ENCODE data around the gene GLT1D1. TPM values are rescaled to one million over a fixed set of nuclear protein-coding genes. Genes with fewer than 3 reads are reported as not detected.

GLT1D1 gene
- total RNA-seq, 2 donors from 2014 or later, result 0.07 to 0.60 TPM

DNA sequence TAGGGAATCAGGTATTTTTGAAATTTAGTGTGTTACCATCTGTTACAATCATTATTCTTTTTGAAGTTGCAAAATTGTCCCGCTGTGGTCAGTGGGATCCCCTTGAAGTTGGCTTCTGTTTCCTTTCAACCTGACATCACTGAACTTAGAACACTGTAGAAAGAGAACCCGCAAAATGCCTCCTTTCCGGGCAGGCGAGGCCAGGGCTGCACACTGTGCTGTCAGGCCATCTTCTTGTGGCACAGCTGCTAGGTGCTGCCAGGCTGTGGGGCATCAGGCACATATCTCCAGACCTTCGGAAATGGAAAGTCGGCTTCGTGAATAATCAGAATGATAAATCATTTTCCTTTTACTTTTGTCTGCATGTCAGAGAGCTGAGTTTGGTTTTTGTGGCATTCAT lies 103.5 kb downstream of the GLT1D1 start:
- no peak overlapping the region for H3K27ac Mint-ChIP-seq
- peaks cover 0 to 6% of the 10 kb centered on the region in 2 donors for H3K36me3 Mint-ChIP-seq
- H3K9me3 Mint-ChIP-seq, result peaks cover 4 to 11% of the 10 kb centered on the region in 2 donors
- DNase-seq (ENCODE audit: low spot score in 2 of 2) (peak in 1 of 2 donors; percentile 37), ATAC-seq (no peak)

DNA sequence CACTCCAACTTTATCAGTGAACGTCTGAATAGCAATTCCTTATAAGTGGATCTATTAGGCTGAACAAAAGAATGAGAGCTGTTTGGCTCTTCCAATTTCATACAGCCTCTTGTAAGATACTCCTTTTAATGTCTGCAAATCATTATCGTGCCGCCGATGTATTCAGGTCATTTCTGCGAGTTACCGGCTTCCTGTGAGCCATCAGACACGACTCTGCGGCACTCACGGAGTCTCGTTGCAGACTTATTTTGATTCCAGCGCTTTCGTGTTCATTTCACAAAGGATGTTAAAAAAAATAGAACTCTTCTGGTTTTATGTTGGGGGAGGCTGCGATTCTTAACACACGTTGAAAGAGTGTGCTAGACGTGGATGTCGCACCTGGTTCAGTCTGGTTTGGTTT lies 106.6 kb downstream of the GLT1D1 start:
- no peak for ATAC-seq
- Mint-ChIP-seq H3K27ac (no peak overlapping the region), H3K9me3 (peaks cover 8 to 10% of the 10 kb centered on the region in 2 donors), H3K36me3 (peaks cover 0 to 12% of the 10 kb centered on the region in 2 donors)
- no peak for DNase-seq (ENCODE audit: low spot score in 2 of 2)

- no peak for ATAC-seq
- H3K27ac Mint-ChIP-seq, result no peak overlapping the region
- peaks cover 8 to 10% of the 10 kb centered on the region in 2 donors for H3K9me3 Mint-ChIP-seq
- DNase-seq (ENCODE audit: low spot score in 2 of 2), result no peak
- H3K36me3 Mint-ChIP-seq, result peaks cover 0 to 6% of the 10 kb centered on the region in 2 donors
Observed at GRCh38 chr12:128961308-128961902, 108.1 kb downstream of the GLT1D1 start.

- peaks cover 0 to 6% of the 10 kb centered on the region in 2 donors for H3K36me3 Mint-ChIP-seq
- peaks cover 8 to 10% of the 10 kb centered on the region in 2 donors for H3K9me3 Mint-ChIP-seq
- no peak overlapping the region for H3K27ac Mint-ChIP-seq
- ATAC-seq (no peak), DNase-seq (ENCODE audit: low spot score in 2 of 2) (peak in 1 of 2 donors; percentile 9)
Observed at GRCh38 chr12:128961957-128962356, 108.7 kb downstream of the GLT1D1 start.

DNA sequence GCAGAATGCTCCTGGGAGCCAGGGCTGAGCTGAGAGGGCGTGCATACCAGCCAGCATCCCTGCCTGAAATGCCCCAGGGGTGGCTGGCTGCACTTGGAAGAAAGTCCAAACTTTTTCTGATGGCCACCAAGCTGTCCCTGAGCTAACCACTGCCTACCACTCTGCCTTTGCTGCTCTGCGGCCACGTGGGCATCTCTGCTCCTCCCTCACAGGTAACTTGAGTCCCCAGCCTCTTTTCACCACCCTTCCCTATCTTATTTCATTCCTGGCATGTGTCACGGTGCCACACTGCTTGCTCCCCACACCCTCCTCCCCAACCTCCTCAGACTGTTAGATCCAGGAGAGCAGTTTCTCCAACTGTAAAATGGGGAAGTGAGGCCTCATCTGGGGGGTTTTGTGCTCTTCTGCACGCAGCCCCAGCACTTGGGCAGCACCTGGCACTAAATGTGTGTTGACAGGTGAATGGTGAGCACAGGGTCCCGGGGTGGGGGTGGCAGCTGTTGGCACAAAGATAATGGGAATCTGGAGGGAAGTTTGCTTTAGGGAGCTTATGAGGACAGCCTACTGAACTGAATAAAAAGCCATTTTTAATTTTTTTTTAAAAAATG lies 113.0 kb downstream of the GLT1D1 start:
- ATAC-seq (no peak), DNase-seq (ENCODE audit: low spot score in 2 of 2) (no peak)
- Mint-ChIP-seq H3K27ac (no peak overlapping the region), H3K9me3 (peaks cover 2 to 12% of the 10 kb centered on the region in 2 donors), H3K36me3 (peaks cover 0 to 6% of the 10 kb centered on the region in 2 donors)

GRCh38 chr12:128968668-128969067 lies 115.4 kb downstream of the GLT1D1 start:
- peaks cover 0 to 9% of the 10 kb centered on the region in 2 donors for H3K9me3 Mint-ChIP-seq
- H3K36me3 Mint-ChIP-seq, result peaks cover 0 to 6% of the 10 kb centered on the region in 2 donors
- DNase-seq (ENCODE audit: low spot score in 2 of 2) (no peak), ATAC-seq (no peak)
- no peak overlapping the region for H3K27ac Mint-ChIP-seq

DNA sequence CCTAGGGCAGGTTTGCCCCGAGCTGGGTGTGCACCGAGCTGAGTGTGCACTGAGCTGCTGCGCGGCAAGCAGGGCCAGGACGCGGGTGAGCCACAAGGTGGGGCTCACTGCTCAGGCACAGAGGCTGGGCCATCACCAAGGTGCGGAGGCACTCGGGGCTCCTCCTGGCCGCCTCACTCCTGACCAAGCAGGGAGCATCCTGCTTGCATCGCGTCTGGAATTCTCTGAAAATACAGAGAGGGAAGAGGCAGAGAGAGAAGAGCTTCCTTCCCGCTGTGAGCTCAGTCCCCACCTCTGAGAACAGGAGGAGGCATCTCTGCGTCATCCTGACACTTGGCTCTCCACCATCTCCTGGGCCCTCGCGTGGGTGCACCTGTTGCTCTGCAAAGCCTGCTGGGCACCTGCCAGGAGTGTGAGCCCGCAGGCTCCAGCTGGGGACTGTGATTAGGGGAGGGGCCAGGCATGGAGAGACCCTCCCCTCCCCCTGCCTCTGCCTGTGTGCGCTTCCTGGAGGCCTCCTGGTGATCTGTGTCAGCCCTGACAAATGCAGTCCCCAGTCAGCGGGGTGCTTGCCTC lies 116.3 kb downstream of the GLT1D1 start:
- H3K36me3 Mint-ChIP-seq, result peaks cover 0 to 2% of the 10 kb centered on the region in 2 donors
- H3K27ac Mint-ChIP-seq, result no peak overlapping the region
- H3K9me3 Mint-ChIP-seq, result peaks cover 0 to 7% of the 10 kb centered on the region in 2 donors
- ATAC-seq, result peak; percentile 73 to 92
- peak in 1 of 2 donors; percentile 31 for DNase-seq (ENCODE audit: low spot score in 2 of 2)

GRCh38 chr12:128970110-128970509 lies 116.8 kb downstream of the GLT1D1 start:
- peaks cover 0 to 3% of the 10 kb centered on the region in 2 donors for H3K9me3 Mint-ChIP-seq
- no peak overlapping the region for H3K27ac Mint-ChIP-seq
- no peak for ATAC-seq

GRCh38 chr12:128970941-128971340 lies 117.7 kb downstream of the GLT1D1 start:
- DNase-seq (ENCODE audit: low spot score in 2 of 2) (no peak), ATAC-seq (no peak)
- Mint-ChIP-seq H3K27ac (no peak overlapping the region), H3K36me3 (no peaks in the 10 kb centered on the region), H3K9me3 (peaks cover 0 to 3% of the 10 kb centered on the region in 2 donors)

More at GRCh38 chr12:128970110-128970509, 116.8 kb downstream of the GLT1D1 start:
- no peak for DNase-seq (ENCODE audit: low spot score in 2 of 2)
- H3K36me3 Mint-ChIP-seq, result no peaks in the 10 kb centered on the region

DNA sequence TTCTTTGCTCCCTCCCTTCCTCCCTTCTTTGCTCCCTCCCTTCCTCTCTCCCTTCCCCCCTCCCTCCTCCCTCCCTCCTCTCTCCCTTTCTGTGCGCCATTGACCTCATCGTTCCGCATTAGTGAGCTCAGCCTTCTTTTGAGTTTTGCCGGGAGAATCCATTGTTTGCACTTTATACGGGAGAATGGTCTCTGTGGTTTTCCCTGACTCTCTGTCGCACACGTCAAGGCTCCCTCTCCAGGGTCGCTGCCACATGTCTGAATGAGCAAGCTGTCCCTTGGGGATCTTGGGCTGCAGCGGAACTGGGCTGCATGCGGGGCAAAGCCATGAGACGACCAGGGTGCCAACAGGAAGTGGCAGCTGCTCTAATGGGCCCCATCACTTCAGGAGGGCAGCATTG lies 118.5 kb downstream of the GLT1D1 start:
- ATAC-seq (no peak), DNase-seq (ENCODE audit: low spot score in 2 of 2) (no peak)
- Mint-ChIP-seq H3K36me3 (no peaks in the 10 kb centered on the region), H3K9me3 (peaks cover 0 to 3% of the 10 kb centered on the region in 2 donors), H3K27ac (no peak overlapping the region)

DNA sequence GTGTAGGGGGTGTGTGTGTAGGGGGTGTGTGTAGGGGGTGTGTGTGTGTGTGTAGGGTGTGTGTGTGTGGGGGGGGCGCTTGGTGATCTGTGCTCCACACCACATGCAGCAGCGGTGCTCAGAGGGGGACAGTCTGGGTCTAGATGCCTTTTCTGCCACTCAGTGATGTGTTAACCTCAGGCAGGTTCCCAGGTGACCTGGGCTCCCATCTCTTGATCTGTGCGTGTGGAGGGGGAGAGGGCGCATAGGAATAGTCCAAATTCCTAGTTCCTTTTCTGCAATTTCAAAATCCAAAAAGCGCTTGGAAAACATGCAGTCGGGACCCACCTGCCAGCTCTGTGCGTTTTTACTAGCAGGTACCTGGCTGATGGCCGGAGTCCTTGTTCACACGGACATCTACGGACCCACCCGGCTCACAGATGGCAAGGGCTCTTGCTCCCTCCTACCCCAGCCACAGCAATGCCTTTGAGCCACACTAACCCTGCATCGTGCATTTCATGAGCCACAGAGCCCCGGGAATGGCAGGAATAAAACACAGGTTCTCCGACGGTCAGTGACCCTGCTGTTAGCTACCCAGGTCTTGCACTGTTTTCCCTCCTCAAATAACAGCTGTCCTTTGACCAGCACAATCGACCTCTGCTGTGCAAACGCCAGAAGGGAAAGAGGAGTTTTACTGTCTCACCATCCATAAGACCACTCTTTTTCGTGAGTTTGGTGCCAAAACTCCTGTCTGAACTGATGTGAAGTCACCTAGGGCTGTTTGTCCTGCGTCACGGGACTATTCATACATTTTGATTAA lies 120.8 kb downstream of the GLT1D1 start:
- Mint-ChIP-seq H3K9me3 (no peaks in the 10 kb centered on the region), H3K27ac (no peak overlapping the region), H3K36me3 (no peaks in the 10 kb centered on the region)
- no peak for DNase-seq (ENCODE audit: low spot score in 2 of 2)
- ATAC-seq, result no peak

GRCh38 chr12:128974881-128975280 lies 121.6 kb downstream of the GLT1D1 start:
- DNase-seq (ENCODE audit: low spot score in 2 of 2), result no peak
- Mint-ChIP-seq H3K36me3 (no peaks in the 10 kb centered on the region), H3K27ac (no peak overlapping the region), H3K9me3 (no peaks in the 10 kb centered on the region)
- no peak for ATAC-seq

GRCh38 chr12:128976120-128976738 lies 123.0 kb downstream of the GLT1D1 start:
- Mint-ChIP-seq H3K36me3 (no peaks in the 10 kb centered on the region), H3K27ac (no peak overlapping the region), H3K9me3 (no peaks in the 10 kb centered on the region)
- ATAC-seq (peak; percentile 22 to 75), DNase-seq (ENCODE audit: low spot score in 2 of 2) (peak in 1 of 2 donors; percentile 33)

DNA sequence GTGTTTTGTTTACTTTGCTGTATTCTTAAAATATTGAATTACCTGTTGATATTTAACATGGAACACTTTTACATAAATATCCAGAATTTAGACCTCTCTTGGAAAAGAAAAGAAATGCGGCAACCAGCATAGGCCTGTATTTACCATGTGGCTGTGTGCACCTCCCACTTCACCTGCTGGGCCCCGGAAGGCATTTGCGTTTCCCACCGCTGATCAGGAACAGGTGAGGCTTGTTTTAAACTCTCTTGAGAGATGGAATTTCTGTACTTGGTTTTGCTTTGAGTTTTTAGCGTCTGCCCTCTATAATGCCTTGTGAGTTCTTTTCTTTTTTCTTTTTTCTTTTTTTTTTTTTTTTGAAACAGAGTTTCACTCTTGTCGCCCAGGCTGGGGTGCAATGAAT lies 124.2 kb downstream of the GLT1D1 start:
- no peaks in the 10 kb centered on the region for H3K36me3 Mint-ChIP-seq
- DNase-seq (ENCODE audit: low spot score in 2 of 2), result no peak
- no peak overlapping the region for H3K27ac Mint-ChIP-seq
- ATAC-seq, result no peak
- no peaks in the 10 kb centered on the region for H3K9me3 Mint-ChIP-seq

- ATAC-seq, result no peak
- H3K27ac Mint-ChIP-seq, result no peak overlapping the region
- H3K9me3 Mint-ChIP-seq, result no peaks in the 10 kb centered on the region
- DNase-seq (ENCODE audit: low spot score in 2 of 2), result no peak
- no peaks in the 10 kb centered on the region for H3K36me3 Mint-ChIP-seq
Observed at GRCh38 chr12:128978067-128978466, 124.8 kb downstream of the GLT1D1 start.

DNA sequence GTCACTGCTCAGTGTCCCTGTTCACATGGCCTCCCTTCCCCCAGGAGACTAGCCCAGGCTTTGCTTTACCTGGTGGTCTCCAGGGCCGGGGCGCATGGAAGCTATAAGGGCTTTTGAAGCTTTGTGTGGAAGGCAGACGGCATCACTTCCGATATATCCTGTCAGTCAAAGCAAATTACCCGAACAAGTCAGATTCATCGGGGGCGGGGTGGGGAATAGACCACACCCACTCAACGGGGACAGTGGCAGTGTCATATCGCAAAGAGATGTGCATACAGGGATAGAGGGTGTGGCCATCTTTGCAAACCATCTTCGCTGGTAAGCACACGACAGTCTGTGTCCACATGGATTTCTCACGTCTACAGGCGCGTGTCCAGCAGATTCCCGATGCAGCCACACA lies 127.3 kb downstream of the GLT1D1 start:
- Mint-ChIP-seq H3K27ac (no peak overlapping the region), H3K36me3 (no peaks in the 10 kb centered on the region), H3K9me3 (no peaks in the 10 kb centered on the region)
- ATAC-seq (no peak), DNase-seq (ENCODE audit: low spot score in 2 of 2) (no peak)

Data from activated naive CD4-positive, alpha-beta T cell treated with anti-CD3 and anti-CD28 coated beads, Interleukin-2, amount 50 U/mL, for 72 hours (primary cell).